Neural crest cell (in vitro differentiated cells): ENCODE measurements around the gene VWA7. TPM values are rescaled to one million over a fixed set of nuclear protein-coding genes. Genes with fewer than 3 reads are reported as not detected.
A peak's percentile ranks its signal among the peaks of the same experiment; 100 is the strongest.
"Not testable (repeated sequence)": the region's sequence is repeated elsewhere in the genome, so short reads cannot be mapped to it uniquely, and the experiment has no call there.

Experiments
- DNase-seq: peaks from one replicate; pipeline ENCODE4 v3.0.0; 2021; ENCODE audit warnings: low read depth, mixed read lengths, low spot score
- H3K27ac Mint-ChIP-seq: one replicate; pipeline ENCODE4 v1.8.0; 2021; ENCODE audit warnings: mild to moderate bottlenecking, mixed read lengths; ENCODE audit not compliant: unreplicated experiment
- H3K27me3 Mint-ChIP-seq: 2 replicates; pipeline ENCODE4 v1.8.0; 2021; ENCODE audit warnings: low read depth, mild to moderate bottlenecking, mixed read lengths
- H3K36me3 Mint-ChIP-seq: 2 replicates; pipeline ENCODE4 v1.8.0; 2021; ENCODE audit warnings: low read depth, mild to moderate bottlenecking, mixed read lengths
- H3K4me1 Mint-ChIP-seq: 2 replicates; pipeline ENCODE4 v1.8.0; 2021; ENCODE audit warnings: mixed read lengths
- H3K4me3 Mint-ChIP-seq: one replicate; pipeline ENCODE4 v1.8.0; 2021; ENCODE audit warnings: mild to moderate bottlenecking, mixed read lengths
- H3K9me3 Mint-ChIP-seq: 2 replicates; pipeline ENCODE4 v1.8.0; 2021; ENCODE audit warnings: mixed read lengths
- CTCF ChIP-seq: fragments of 200-600 bp; sonication (generic); conservative IDR thresholded peaks from 2 replicates; pipeline ENCODE4 v1.5.0; 2021; ENCODE audit warnings: antibody characterized with exemption, mild to moderate bottlenecking
- long read RNA-seq: library from polyadenylated mRNA; unstranded; transcript quantifications from one replicate; pipeline ENCODE4 v2.0.0, GENCODE V29; 2020
- total RNA-seq: library from RNA; stranded (reverse); gene quantifications from 2 replicates; pipeline ENCODE4 v1.2.1, GENCODE V29; 2021

Gene VWA7, protein sequence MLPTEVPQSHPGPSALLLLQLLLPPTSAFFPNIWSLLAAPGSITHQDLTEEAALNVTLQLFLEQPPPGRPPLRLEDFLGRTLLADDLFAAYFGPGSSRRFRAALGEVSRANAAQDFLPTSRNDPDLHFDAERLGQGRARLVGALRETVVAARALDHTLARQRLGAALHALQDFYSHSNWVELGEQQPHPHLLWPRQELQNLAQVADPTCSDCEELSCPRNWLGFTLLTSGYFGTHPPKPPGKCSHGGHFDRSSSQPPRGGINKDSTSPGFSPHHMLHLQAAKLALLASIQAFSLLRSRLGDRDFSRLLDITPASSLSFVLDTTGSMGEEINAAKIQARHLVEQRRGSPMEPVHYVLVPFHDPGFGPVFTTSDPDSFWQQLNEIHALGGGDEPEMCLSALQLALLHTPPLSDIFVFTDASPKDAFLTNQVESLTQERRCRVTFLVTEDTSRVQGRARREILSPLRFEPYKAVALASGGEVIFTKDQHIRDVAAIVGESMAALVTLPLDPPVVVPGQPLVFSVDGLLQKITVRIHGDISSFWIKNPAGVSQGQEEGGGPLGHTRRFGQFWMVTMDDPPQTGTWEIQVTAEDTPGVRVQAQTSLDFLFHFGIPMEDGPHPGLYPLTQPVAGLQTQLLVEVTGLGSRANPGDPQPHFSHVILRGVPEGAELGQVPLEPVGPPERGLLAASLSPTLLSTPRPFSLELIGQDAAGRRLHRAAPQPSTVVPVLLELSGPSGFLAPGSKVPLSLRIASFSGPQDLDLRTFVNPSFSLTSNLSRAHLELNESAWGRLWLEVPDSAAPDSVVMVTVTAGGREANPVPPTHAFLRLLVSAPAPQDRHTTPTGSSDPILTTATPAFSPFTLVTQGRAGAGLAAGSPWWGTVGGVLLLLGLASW
- 2.0 and 2.7 TPM in 2 replicates for total RNA-seq
- long read RNA-seq, partial matches to known transcripts: 0 of 2 reads
- long read RNA-seq, other reads (novel, unspliced or antisense): 2 of 2 reads

DNA sequence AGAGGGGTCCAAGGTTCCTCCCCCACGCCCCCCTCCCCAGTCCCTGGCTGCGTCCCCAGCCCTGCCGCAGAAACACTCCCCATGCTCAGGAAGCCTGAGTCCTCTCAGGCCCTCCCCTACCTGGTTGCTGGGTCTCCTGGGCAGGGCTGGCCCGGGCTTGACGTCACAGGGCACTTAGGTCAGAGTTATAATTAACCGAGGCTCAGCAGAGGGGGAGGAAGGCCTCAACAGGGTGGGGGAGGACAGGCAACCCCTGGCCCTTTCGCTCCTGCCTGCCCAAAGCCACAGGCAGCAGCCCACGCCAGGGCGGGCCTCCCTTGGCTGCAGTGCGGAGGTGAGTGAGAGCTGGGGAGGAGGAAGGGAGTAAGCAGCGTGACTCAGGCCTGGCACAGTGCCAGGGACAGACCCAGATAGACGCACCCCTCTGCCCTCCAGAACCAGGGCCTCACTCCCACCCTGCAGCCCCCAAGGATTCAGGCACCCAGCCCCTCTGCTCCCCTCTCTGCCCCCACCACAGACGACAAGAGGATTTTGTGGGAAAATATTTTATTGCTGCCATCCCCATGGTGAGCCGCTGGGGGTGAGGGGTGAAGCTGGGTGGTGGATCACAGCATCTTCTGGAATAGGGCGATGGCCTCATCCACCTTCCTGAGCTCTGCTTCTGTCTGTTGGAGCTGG lies at the start of gene VWA7:
TSS of gene VWA7 (minus strand) at position 340 of the 678 bp plus-strand sequence. CDS start 549 bp downstream, outside the sequence.
- no peak for DNase-seq
- H3K27ac Mint-ChIP-seq: no peak within 1 kb of the TSS
- no peak within 1 kb of the TSS for H3K4me3 Mint-ChIP-seq
- no peaks in the 10 kb centered on the region for H3K36me3 Mint-ChIP-seq
- no peaks in the 10 kb centered on the region for H3K9me3 Mint-ChIP-seq
- H3K4me1 Mint-ChIP-seq: no peaks in the 10 kb centered on the region
- no peaks in the 10 kb centered on the region for H3K27me3 Mint-ChIP-seq
- TF ChIP-seq CTCF: no peak

DNA sequence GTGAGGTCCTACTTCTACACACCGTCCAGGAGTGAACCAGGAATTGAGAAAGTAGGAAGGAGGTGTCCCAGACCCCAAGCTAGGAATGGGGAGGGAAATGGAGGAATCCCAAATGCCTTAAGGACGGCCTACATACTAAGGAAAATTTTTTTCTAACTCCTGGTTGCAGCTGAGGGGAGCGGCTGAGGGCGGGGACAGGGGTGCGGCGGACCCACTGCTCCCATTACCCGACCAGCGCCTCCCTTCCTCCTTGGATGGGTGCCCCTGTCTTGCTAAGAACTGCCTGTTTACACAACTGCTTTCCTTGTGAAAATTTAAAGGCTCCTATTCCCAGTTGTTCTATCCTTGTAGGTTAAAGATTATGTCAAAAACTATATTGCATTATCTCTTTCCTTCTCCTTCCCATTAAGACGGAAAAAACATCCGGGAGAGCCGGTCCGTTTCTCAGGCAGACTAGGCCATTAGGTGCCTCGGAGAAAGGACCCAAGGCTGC lies 49.7 kb upstream of the VWA7 start:
- H3K27ac Mint-ChIP-seq: peak overlapping the region; percentile 67
- TF ChIP-seq CTCF: no peak
- no peaks in the 10 kb centered on the region for H3K9me3 Mint-ChIP-seq
- H3K4me3 Mint-ChIP-seq: peak overlapping the region; percentile 86
- DNase-seq: no peak
- peaks cover 2% of the 10 kb centered on the region for H3K36me3 Mint-ChIP-seq
- H3K27me3 Mint-ChIP-seq: peaks cover 10% of the 10 kb centered on the region
- H3K4me1 Mint-ChIP-seq: peaks cover 53% of the 10 kb centered on the region

- DNase-seq: no peak
- TF ChIP-seq CTCF: no peak
- Mint-ChIP-seq H3K27ac (no peak overlapping the region), H3K9me3 (no peaks in the 10 kb centered on the region), H3K36me3 (peaks cover 2% of the 10 kb centered on the region), H3K27me3 (peaks cover 10% of the 10 kb centered on the region), H3K4me3 (peak overlapping the region; percentile 76), H3K4me1 (peaks cover 58% of the 10 kb centered on the region)
Observed at GRCh38 chr6:31825553-31825952, 48.4 kb upstream of the VWA7 start.

DNA sequence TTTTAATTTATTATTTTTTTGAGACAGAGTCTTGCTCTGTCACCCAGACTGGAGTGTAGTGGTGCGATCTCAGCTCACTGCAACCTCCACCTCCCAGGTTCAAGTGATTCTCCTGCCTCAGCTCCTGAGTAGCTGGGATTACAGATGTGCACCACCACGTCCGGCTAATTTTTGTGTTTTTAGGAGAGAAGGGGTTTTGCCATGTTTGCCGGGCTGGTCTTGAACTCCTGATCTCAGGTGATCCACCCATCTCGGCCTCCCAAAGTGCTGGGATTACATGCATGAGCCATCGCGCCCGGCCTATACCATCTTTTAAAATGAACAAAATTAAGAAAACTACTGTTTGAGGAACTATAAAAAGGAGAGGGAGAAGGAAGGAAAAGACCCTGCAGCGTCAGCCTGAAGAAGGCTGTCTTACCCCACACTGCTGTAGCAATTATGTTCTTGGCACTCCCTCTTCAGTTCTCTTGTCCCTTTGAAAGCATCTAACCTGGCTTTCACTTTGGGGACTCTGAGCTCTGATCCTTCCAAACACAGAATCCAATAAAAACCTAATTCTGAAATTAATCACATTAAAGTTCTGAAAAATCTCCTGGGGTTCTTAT lies 46.6 kb upstream of the VWA7 start:
- H3K9me3 Mint-ChIP-seq, H3K36me3 Mint-ChIP-seq, H3K27ac Mint-ChIP-seq, DNase-seq, H3K27me3 Mint-ChIP-seq: not testable (repeated sequence)
- H3K4me1 Mint-ChIP-seq: peaks cover 49% of the 10 kb centered on the region
- peak overlapping the region; percentile 50 for H3K4me3 Mint-ChIP-seq

GRCh38 chr6:31822036-31822821 lies 45.1 kb upstream of the VWA7 start:
- peaks cover 10% of the 10 kb centered on the region for H3K36me3 Mint-ChIP-seq
- no peaks in the 10 kb centered on the region for H3K9me3 Mint-ChIP-seq
- peak overlapping the region; percentile 90 for H3K4me3 Mint-ChIP-seq
- H3K27me3 Mint-ChIP-seq: no peaks in the 10 kb centered on the region
- peak overlapping the region; percentile 96 for H3K27ac Mint-ChIP-seq
- H3K4me1 Mint-ChIP-seq: peaks cover 55% of the 10 kb centered on the region
- no peak for DNase-seq
- no peak for TF ChIP-seq CTCF
